SK-N-SH (cell line): ENCODE results near the gene TBX18. TPM values are rescaled to one million over a fixed set of nuclear protein-coding genes. Genes with fewer than 3 reads are reported as not detected.

Experiments used
- CTCF ChIA-PET: fragments of 300-600, 350-600 bp; formaldehyde crosslinking; extraction: SDS; loops from one replicate; lab custom pipeline; 2021; lab: Yijun Ruan, JAX
- POLR2A ChIA-PET: fragments of 350-600 bp; sonication (Branson Sonifier 250); formaldehyde crosslinking; extraction: SDS; loops from one replicate; lab custom pipeline; 2020; ENCODE audit warnings: antibody characterized with exemption, inconsistent platforms; lab: Yijun Ruan, JAX
- DNase-seq: peaks from one replicate; pipeline ENCODE4 v3.0.0; 2012
- H2AFZ ChIP-seq: fragments of 200-600 bp; sonication (generic); 2 replicates; pipeline ENCODE4 v1.8.1; 2016; ENCODE audit warnings: antibody characterized with exemption, mild to moderate bottlenecking, low read depth
- H3F3A ChIP-seq: fragments of 200-600 bp; sonication (generic); replicated peaks from 2 replicates; pipeline ENCODE3; 2016; ENCODE audit warnings: antibody characterized with exemption, mild to moderate bottlenecking; ENCODE audit not compliant: insufficient read depth
- H3K27ac ChIP-seq, 2 experiments: fragments of 200-500 bp in 1 of 2; fragments of 200-600 bp in 1 of 2; sonication (Bioruptor generic) in 1 of 2; sonication (generic), shearing (Covaris generic) in 1 of 2; 2 replicates each; pipeline versions ENCODE4 v1.5.1 to v1.6.1; 2014 to 2016; ENCODE audit warnings: low read depth in 2 of 2, inconsistent platforms in 1 of 2, low read length in 1 of 2, mild to moderate bottlenecking in 1 of 2, mixed read lengths in 1 of 2
- H3K27me3 ChIP-seq: fragments of 200-600 bp; sonication (generic), shearing (Covaris generic); 2 replicates; pipeline ENCODE4 v1.6.1; 2016; ENCODE audit warnings: mixed run types; ENCODE audit not compliant: insufficient read depth
- H3K36me3 ChIP-seq, 2 experiments: fragments of 200-500 bp in 1 of 2; fragments of 200-600 bp in 1 of 2; sonication (Bioruptor generic) in 1 of 2; sonication (generic) in 1 of 2; replicated peaks in 1 of 2; 2 replicates each; pipeline versions ENCODE3 to v1.5.1; 2014 to 2016; ENCODE audit warnings: low read length in 1 of 2, mild to moderate bottlenecking in 1 of 2; ENCODE audit not compliant: insufficient read depth in 2 of 2, control insufficient read depth in 1 of 2
- H3K4me1 ChIP-seq, 2 experiments: fragments of 200-500 bp in 1 of 2; fragments of 200-600 bp in 1 of 2; sonication (Bioruptor generic) in 1 of 2; sonication (generic), shearing (Covaris generic) in 1 of 2; 2 replicates each; pipeline versions ENCODE4 v1.5.1 to v1.6.1; 2014 to 2016; ENCODE audit warnings: low read depth in 1 of 2, low read length in 1 of 2, mixed run types in 1 of 2; ENCODE audit not compliant: insufficient read depth in 2 of 2, control insufficient read depth in 1 of 2
- H3K4me2 ChIP-seq: fragments of 200-600 bp; sonication (generic), shearing (Covaris generic); 2 replicates; pipeline ENCODE4 v1.6.1; 2017; ENCODE audit warnings: mixed run types
- H3K4me3 ChIP-seq, 2 experiments: fragments of 200-500 bp in 1 of 2; fragments of 200-600 bp in 1 of 2; sonication (Bioruptor generic) in 1 of 2; sonication (generic), shearing (Covaris generic) in 1 of 2; 2 replicates each; pipeline versions ENCODE4 v1.5.1 to v1.8.1; 2014 to 2016; ENCODE audit warnings: low read depth in 2 of 2, inconsistent platforms in 1 of 2, low read length in 1 of 2, mild to moderate bottlenecking in 1 of 2, mixed read lengths in 1 of 2, moderate library complexity in 1 of 2
- H3K79me2 ChIP-seq: fragments of 200-600 bp; sonication (generic); 2 replicates; pipeline ENCODE4 v1.8.1; 2017; ENCODE audit warnings: mild to moderate bottlenecking; ENCODE audit not compliant: insufficient read depth
- H3K9ac ChIP-seq: fragments of 200-600 bp; sonication (generic); 2 replicates; pipeline ENCODE4 v1.6.1; 2017; ENCODE audit warnings: mixed run types
- H3K9me2 ChIP-seq: fragments of 200-600 bp; sonication (generic); 2 replicates; pipeline ENCODE4 v1.6.1; 2017; ENCODE audit warnings: mixed run types
- H3K9me3 ChIP-seq: fragments of 200-600 bp; sonication (generic); 2 replicates; pipeline ENCODE4 v1.6.1; 2017; ENCODE audit warnings: mixed run types, mild to moderate bottlenecking, moderate library complexity
- H4K20me1 ChIP-seq: fragments of 200-600 bp; sonication (generic); 2 replicates; pipeline ENCODE4 v1.6.1; 2017; ENCODE audit warnings: mild to moderate bottlenecking, mixed run types; ENCODE audit not compliant: insufficient read depth
- CTCF ChIP-seq: fragments of 200-600 bp; sonication (generic); IDR thresholded peaks from 2 replicates; pipeline ENCODE4 v1.6.1; 2017; ENCODE audit warnings: antibody characterized with exemption, mild to moderate bottlenecking, moderate library complexity
- ELF1 ChIP-seq: IDR thresholded peaks from 2 replicates; pipeline ENCODE4 v1.4.0; 2012
- EZH2phosphoT487 ChIP-seq: fragments of 200-600 bp; sonication (generic); IDR thresholded peaks from 2 replicates; pipeline ENCODE4 v1.6.1; 2017; ENCODE audit warnings: low read depth, mixed run types, mild to moderate bottlenecking, antibody characterized with exemption, moderate library complexity, borderline replicate concordance
- FOSL2 ChIP-seq: IDR thresholded peaks from 2 replicates; pipeline ENCODE4 v1.4.0; 2012; ENCODE audit warnings: low read depth, mild to moderate bottlenecking, moderate library complexity, borderline replicate concordance
- FOXJ3 ChIP-seq: sonication (generic); formaldehyde crosslinking; IDR thresholded peaks from 2 replicates; pipeline ENCODE4 v1.5.1; 2020; ENCODE audit warnings: mild to moderate bottlenecking, missing genetic modification reagents
- FOXM1 ChIP-seq: IDR thresholded peaks from 2 replicates; pipeline ENCODE4 v1.4.0; 2012; ENCODE audit warnings: low read depth, mild to moderate bottlenecking
- GATA2 ChIP-seq: sonication (generic); formaldehyde crosslinking; IDR thresholded peaks from 2 replicates; pipeline ENCODE4 v1.5.0; 2020; ENCODE audit warnings: mild to moderate bottlenecking, missing genetic modification reagents
- JUND ChIP-seq: IDR thresholded peaks from 2 replicates; pipeline ENCODE4 v1.4.0; 2012
- MEF2A ChIP-seq: IDR thresholded peaks from 2 replicates; pipeline ENCODE4 v1.4.0; 2012; ENCODE audit warnings: low read depth, borderline replicate concordance
- RCOR1 ChIP-seq: fragments of 150-350 bp; IDR thresholded peaks from 2 replicates; pipeline ENCODE4 v1.6.1; 2017; ENCODE audit warnings: antibody characterized with exemption, low read length
- SIN3A ChIP-seq: IDR thresholded peaks from 2 replicates; pipeline ENCODE4 v1.6.1; 2012; ENCODE audit warnings: low read depth, mild to moderate bottlenecking, low read length, moderate library complexity, borderline replicate concordance
- USF1 ChIP-seq: IDR thresholded peaks from 2 replicates; pipeline ENCODE4 v1.4.0; 2012; ENCODE audit warnings: low read depth, borderline replicate concordance
- WGBS: methylation state at CpG from one replicate; pipeline ENCODE4 v1.1.6; 2017; ENCODE audit warnings: low lambda C conversion rate; 5-methylcytosine and 5-hydroxymethylcytosine counted together
- polyA plus RNA-seq, 3 experiments: library from polyadenylated mRNA; depleted of rRNA; stranded (reverse); fragments of >200 nt; gene quantifications; 2 replicates each; pipeline ENCODE4 v1.2.3, GENCODE V29; 2012
- TF ChIP-seq, protein P1 (sequence below): fragments of 150-350 bp; IDR thresholded peaks from 2 replicates; pipeline ENCODE4 v1.6.1; 2016; ENCODE audit warnings: mild to moderate bottlenecking, low read depth, low read length
- TF ChIP-seq, protein P2 (sequence below): IDR thresholded peaks from 2 replicates; pipeline ENCODE4 v1.4.0; 2012; ENCODE audit warnings: low read depth, borderline replicate concordance

The TBX18 gene
- polyA plus RNA-seq, 1 of the 3 experiments (the other 2 are of a cell fraction), result 19.3 TPM

DNA sequence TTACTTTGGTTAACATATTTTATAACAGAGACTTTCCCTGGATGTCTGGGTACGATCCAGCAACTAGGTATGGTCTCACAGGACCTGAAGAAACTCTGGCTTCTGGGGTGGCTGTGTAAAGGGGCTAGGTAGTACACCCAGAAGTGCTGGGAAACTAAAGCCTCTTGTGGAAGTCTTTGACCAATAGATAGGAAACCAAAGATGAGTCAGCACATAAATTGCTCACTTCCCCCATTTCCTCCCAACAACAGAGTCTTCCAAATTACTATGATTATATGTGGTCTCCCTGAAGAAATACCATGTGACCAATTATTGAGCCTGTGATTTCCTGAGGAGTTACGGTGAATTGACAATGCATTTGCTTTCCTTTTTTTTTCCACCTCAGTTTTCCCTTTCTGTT, 26.8 kb upstream of the TBX18 start:
- TF ChIP-seq, protein P1, sequence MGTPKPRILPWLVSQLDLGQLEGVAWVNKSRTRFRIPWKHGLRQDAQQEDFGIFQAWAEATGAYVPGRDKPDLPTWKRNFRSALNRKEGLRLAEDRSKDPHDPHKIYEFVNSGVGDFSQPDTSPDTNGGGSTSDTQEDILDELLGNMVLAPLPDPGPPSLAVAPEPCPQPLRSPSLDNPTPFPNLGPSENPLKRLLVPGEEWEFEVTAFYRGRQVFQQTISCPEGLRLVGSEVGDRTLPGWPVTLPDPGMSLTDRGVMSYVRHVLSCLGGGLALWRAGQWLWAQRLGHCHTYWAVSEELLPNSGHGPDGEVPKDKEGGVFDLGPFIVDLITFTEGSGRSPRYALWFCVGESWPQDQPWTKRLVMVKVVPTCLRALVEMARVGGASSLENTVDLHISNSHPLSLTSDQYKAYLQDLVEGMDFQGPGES, result no peak
- TF ChIP-seq CTCF (no peak), RCOR1 (no peak), MEF2A (no peak), SIN3A (no peak), JUND (no peak)
- TF ChIP-seq, protein P2, sequence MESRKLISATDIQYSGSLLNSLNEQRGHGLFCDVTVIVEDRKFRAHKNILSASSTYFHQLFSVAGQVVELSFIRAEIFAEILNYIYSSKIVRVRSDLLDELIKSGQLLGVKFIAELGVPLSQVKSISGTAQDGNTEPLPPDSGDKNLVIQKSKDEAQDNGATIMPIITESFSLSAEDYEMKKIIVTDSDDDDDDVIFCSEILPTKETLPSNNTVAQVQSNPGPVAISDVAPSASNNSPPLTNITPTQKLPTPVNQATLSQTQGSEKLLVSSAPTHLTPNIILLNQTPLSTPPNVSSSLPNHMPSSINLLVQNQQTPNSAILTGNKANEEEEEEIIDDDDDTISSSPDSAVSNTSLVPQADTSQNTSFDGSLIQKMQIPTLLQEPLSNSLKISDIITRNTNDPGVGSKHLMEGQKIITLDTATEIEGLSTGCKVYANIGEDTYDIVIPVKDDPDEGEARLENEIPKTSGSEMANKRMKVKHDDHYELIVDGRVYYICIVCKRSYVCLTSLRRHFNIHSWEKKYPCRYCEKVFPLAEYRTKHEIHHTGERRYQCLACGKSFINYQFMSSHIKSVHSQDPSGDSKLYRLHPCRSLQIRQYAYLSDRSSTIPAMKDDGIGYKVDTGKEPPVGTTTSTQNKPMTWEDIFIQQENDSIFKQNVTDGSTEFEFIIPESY, result no peak
- Histone ChIP-seq H3K4me3 (no peak overlapping the region), H3K9me2 (no peaks in the 10 kb centered on the region), H3F3A (no peaks in the 10 kb centered on the region), H3K27me3 (no peaks in the 10 kb centered on the region; the same call in none of the 2 replicates), H4K20me1 (no peaks in the 10 kb centered on the region), H2AFZ (no peak overlapping the region), H3K4me1 (no peaks in the 10 kb centered on the region; a peak in 1 of 4 replicates), H3K9me3 (no peaks in the 10 kb centered on the region), H3K9ac (no peak overlapping the region), H3K36me3 (no peaks in the 10 kb centered on the region), H3K4me2 (no peak overlapping the region), H3K79me2 (no peaks in the 10 kb centered on the region), H3K27ac (no peak overlapping the region)
- DNase-seq, result no peak
- CTCF ChIA-PET, result no interaction called here
- POLR2A ChIA-PET, result no interaction called here
- 26% methylated on average over 2 of the region's 2 CpGs for WGBS

DNA sequence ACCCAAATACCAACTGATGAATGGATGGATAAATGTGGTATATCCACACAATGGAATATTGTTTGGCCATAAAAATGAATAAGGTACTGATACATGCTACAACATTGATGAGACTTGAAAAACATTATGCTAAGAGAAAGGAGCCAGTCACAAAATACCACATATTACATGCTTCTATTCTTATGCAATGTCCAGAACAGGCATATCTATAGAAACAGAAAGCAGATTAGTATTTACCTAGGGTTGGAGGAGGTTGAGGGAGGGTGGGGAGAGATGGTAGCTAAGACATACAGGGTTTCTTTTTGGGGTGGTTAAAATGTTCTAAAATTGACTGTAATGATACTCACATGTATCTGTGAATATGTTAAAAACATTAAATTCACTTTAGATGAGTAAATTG, 24.8 kb upstream of the TBX18 start:
- CTCF ChIA-PET, result no interaction called here
- no peak overlapping the region for H3K27ac ChIP-seq
- peaks cover 11% of the 10 kb centered on the region for H3K27me3 ChIP-seq
- H3K4me1 ChIP-seq, result no peaks in the 10 kb centered on the region; a peak in 1 of 4 replicates
- no peak for DNase-seq
- no peaks in the 10 kb centered on the region for H4K20me1 ChIP-seq
- POLR2A ChIA-PET, result no interaction called here
- H3K4me2 ChIP-seq, result no peak overlapping the region
- TF ChIP-seq USF1 (no peak), EZH2phosphoT487 (no peak), ELF1 (no peak), FOXJ3 (no peak), GATA2 (CRISPR knock-in tag) (no peak), FOXM1 (no peak), JUND (no peak), FOSL2 (no peak)
- no peaks in the 10 kb centered on the region for H3K79me2 ChIP-seq
- no peaks in the 10 kb centered on the region for H3K9me3 ChIP-seq
- H3F3A ChIP-seq, result no peaks in the 10 kb centered on the region
- H3K9me2 ChIP-seq, result no peaks in the 10 kb centered on the region
- no peak overlapping the region for H3K9ac ChIP-seq
- no peak overlapping the region for H3K4me3 ChIP-seq
- no peaks in the 10 kb centered on the region for H3K36me3 ChIP-seq
- H2AFZ ChIP-seq, result no peak overlapping the region
